Activated CD8-positive, alpha-beta memory T cell treated with anti-CD3 and anti-CD28 coated beads for 48 hours (primary cell): ENCODE data around the gene USP25.

ENCODE experiments used
- DNase-seq, 3 experiments: peaks; one replicate each; pipeline ENCODE4 v3.0.0-alpha.2; 2020; ENCODE audit warnings: low read depth in 2 of 3, low spot score in 2 of 3

Gene USP25

DNA sequence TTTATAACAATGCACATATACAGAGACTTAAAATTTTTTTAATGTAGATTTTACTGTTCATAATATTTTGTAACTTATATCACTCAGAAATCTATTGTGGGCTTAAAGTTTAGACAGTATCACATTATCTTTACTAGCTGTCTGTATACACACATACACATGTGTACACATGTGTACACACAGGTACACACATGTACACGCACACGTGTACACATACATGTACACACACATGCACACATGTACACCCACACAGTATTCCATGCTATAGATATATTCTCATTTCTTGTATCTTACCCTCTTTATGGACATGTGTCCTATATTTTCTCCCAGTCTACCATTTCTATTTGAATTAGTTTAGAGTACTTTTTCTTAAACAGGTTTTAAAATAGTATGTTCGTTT lies 123.3 kb downstream of the USP25 start:
- DNase-seq = no peak

GRCh38 chr21:15856813-15857212 lies 127.0 kb downstream of the USP25 start:
- DNase-seq = no peak

DNA sequence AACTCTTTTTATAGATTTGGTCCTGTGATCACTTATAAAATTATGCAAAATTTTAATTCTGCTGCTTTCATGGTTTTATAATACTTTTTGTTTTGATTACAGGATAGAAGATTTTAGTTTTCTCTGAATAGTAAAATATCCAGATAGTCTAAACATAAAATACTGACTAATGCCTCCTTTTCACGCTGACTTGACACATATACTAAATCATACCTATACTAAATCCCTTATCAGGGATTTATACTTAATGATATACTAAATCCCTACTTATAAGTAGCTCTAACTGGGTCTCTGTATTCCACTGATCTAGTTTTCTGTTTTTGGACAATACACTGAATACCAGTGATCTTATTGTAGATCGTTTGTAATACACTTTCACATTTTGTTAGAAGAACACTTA lies 128.0 kb downstream of the USP25 start:
- no peak for DNase-seq

GRCh38 chr21:15860541-15860940 lies 130.8 kb downstream of the USP25 start:
- DNase-seq = no peak

DNA sequence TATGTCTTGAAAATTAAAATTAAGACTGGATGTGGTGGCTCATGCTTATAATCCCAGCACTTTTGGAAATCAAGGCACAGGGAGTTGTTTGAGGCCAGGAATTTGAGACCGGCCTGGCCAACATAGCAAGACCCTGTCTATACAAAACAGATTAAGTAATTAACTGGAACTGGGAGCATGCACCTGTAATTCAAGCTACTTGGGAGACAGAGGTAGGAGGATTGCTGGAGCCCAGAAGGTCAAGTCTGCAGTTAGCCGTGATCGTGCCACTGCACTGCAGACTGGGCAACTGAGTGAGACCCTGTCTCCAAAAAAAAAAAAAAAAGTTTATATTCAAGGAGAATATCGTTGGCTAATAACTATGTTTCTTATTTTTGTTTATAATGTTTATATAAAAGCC lies 139.2 kb downstream of the USP25 start:
- no peak for DNase-seq

- no peak for DNase-seq
Measured at GRCh38 chr21:15870819-15871218, 141.0 kb downstream of the USP25 start.

- no peak for DNase-seq
Measured at GRCh38 chr21:15872236-15872635, 142.5 kb downstream of the USP25 start.

DNA sequence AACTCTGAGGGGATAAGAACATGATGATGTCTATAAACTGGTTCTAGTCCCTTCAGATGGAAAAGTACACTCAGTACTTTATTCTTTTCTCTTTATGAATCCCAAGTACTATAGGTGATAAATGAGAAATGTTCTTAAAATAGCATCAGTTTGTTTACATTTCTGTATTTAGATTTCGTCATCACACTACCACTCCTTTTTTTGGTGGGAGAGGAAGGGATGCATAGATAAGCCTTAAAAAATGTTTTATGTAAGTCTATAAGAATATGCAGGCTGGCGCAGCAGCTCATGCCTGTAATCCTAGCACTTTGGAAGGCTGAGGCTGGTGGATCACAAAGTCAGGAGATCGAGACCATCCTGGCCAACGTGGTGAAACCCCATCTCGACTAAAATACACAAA lies 144.8 kb downstream of the USP25 start:
- no peak for DNase-seq

GRCh38 chr21:15875286-15875685 lies 145.5 kb downstream of the USP25 start:
- DNase-seq = no peak

- no peak for DNase-seq
Measured at GRCh38 chr21:15893902-15894301, 164.1 kb downstream of the USP25 start.

GRCh38 chr21:15894596-15894995 lies 164.8 kb downstream of the USP25 start:
- DNase-seq = no peak

- DNase-seq = no peak
Measured at GRCh38 chr21:15895142-15896106, 165.6 kb downstream of the USP25 start.

DNA sequence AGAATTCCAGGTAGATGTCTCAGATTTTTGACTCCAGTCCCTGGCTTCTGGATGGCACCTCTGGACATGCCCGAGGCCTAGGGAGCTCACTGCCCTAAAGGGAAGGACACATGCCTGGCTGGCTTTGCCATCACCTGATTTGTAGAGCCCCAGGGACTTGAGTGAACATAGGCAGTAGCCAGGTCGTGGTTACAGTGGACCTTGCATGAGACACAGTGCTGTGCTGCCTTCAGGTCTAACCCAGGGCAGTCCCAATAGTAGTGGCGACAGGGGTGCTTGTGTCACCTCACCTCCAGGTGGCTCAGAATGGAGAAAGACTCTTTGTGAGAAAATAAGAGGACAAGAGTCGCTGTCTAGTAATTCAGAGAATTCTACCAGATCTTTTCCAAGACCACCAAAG lies 166.7 kb downstream of the USP25 start:
- DNase-seq = no peak

DNA sequence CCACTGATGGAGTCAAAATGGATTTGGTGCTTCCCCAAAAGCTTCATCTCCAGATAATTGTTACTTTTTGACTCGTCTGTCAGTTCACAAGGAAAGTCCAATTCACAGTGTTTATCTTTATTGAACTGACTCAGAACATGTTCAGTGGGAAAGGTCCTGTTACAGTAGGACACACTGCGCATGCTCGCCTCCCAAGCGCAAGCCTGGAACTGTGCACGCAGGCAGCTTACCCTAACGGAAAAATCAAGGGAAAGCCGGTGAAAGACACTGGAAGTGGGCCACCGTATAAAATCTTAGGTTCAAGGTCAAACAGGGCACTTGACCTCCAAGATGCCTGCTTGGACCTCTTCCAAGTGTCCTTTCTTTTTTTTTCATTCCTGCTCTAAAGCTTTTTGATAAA lies 174.6 kb downstream of the USP25 start:
- no peak for DNase-seq

DNA sequence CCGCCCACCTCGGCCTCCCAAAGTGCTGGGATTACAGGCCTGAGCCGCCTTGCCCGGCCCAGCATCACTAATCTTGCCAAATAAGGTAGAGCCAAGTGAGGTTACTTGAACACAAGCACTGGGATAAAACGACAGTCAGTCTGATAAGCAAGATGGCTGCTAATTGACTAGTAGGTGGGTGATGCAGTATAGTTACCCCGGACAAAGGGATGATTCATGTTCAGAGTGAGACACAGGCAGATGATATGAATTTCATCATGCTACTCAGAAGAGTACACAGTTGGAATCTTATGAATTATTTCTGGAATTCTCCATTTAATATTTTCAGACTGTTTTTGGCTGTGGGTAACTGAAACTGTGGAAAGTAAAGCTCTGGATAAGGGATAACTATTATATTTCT lies 178.4 kb downstream of the USP25 start:
- DNase-seq = no peak

- DNase-seq = no peak
Measured at GRCh38 chr21:15928196-15928595, 198.4 kb downstream of the USP25 start.

DNA sequence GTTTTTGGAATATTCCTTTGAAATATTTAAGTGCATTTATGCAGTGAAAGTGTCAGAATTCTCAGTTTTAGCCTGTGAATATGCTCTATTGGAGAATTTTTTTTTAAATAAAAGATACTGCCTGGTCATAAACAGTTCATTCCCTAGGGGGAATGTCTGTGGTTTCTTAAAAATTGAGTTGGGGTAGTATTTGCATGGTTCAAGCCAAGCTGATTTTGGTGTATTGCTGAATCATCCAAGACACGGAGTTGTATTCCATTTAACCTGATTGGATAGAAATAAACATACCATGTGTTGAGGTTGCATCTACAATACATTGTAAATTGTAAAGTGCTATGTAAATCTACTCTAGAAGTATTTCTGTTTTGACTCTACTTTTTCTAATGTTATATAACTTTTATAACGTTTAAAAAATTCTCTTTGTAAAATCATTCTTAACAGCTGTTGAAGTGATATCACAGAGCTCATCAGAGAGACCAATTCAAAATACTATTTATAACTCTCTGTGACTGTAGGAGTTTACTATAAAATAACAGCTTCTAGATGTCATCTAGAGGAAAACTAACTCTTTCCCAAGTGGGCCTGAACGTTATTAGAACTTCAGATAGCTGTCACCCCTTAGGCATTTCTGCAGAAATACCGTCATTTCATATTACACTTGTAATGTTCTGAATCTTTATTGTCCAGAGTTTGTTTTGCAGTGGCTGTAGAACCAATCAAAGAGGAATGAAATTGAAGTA lies 199.1 kb downstream of the USP25 start:
- no peak for DNase-seq

DNA sequence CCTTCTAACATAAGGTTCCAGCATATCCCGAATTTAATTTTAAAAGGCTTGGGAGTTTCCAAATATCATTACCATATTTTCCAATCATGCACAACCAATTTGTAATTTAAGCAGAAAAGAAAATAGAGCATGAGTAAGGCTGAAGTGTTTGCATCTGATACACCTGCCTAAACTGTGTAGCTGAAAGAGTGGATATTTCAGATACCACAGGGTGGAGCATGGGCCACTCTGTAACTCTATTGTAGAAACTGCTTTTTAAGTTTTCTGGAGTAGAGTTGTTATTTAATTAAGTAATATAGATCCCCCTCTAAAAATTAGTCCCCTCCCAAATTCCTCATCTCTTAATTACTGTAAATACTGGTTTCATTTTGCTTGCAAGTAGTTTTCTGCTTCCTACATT lies 199.8 kb downstream of the USP25 start:
- no peak for DNase-seq
